ENCODE results near the gene ASB15. TPM values are rescaled to one million over a fixed set of nuclear protein-coding genes. Genes with fewer than 3 reads are reported as not detected.

Gene ASB15
- total and polyA plus RNA-seq, 2 of the 13 experiments (the other 11 are each of a cell fraction or from before 2014, with no cell fraction given): not detected

- TF ChIP-seq EZH2 (conservative IDR thresholded peaks at IDR 0.05; ENCODE audit: low read depth, low read length) (no peak), FOSL1 (CRISPR knock-in tag; IDR thresholded peaks at IDR 0.05; ENCODE audit: borderline replicate concordance) (no peak), TMF1 (CRISPR knock-in tag; IDR thresholded peaks at IDR 0.05; ENCODE audit: low read depth) (no peak), NCOA1 (CRISPR knock-in tag; IDR thresholded peaks at IDR 0.05) (no peak), MTA1 (CRISPR knock-in tag; IDR thresholded peaks at IDR 0.05; ENCODE audit: borderline replicate concordance) (no peak), ZNF564 (CRISPR knock-in tag; IDR thresholded peaks at IDR 0.05) (no peak), GPBP1L1 (CRISPR knock-in tag; IDR thresholded peaks at IDR 0.05) (no peak), BCL6 (CRISPR knock-in tag; IDR thresholded peaks at IDR 0.05) (no peak), ZBTB42 (CRISPR knock-in tag; IDR thresholded peaks at IDR 0.05) (no peak)
Observed at GRCh38 chr7:123558289-123558874, 43.2 kb upstream of the ASB15 start (continued).

GRCh38 chr7:123562121-123562520, 39.5 kb upstream of the ASB15 start:
- CTCF ChIA-PET (ENCODE audit: low intra/inter-chr PET ratio, low total read pairs): no interaction called here
- no TSS peak for BruUV-seq (replicated peaks)
- no peak overlapping the region for H3K27ac ChIP-seq (ENCODE audit: extremely low read length, insufficient read depth, low read length)
- no peaks in the 10 kb centered on the region for H3K9me3 ChIP-seq (ENCODE audit: low read length)
- H4K20me1 ChIP-seq (ENCODE audit: insufficient read depth, low read length): no peaks in the 10 kb centered on the region
- FAIRE-seq: no peak
- peaks cover 5% of the 10 kb centered on the region for H3K79me2 ChIP-seq (ENCODE audit: insufficient read depth, low read length)
- no peak for ATAC-seq
- POLR2A ChIA-PET: no interaction called here
- H3K4me2 ChIP-seq (ENCODE audit: low read depth, low read length): no peak overlapping the region
- H3K4me3 ChIP-seq (replicated peaks in 1 of 3; ENCODE audit: insufficient read depth in 1 of 3, low read depth in 2 of 3, low read length in 3 of 3): no peak overlapping the region
- no peak overlapping the region for H3K9ac ChIP-seq (ENCODE audit: insufficient read depth, low read depth, low read length)
- no peak overlapping the region for H2AFZ ChIP-seq (ENCODE audit: low read length)
- H3K36me3 ChIP-seq (replicated peaks in 1 of 2; ENCODE audit: control insufficient read depth in 1 of 2, insufficient read depth in 2 of 2, low read length in 2 of 2): no peaks in the 10 kb centered on the region
- peaks cover 6% of the 10 kb centered on the region; the same call in 1 of the 2 replicates for H3K4me1 ChIP-seq (ENCODE audit: insufficient read depth, low read length)
- DNase-seq (ENCODE audit: low spot score): no peak
- H3K27me3 ChIP-seq (ENCODE audit: control insufficient read depth in 1 of 2, insufficient read depth in 2 of 2, low read length in 2 of 2): peaks cover 0 to 4% of the 10 kb centered on the region in 2 experiments; a peak in 1 of 5 replicates
- in situ Hi-C loops (cut with HindIII; ENCODE audit: extremely low pct_ligation_motif_present, low pct_unique_long_range_greater_than_20kb) (no loop called here), intact Hi-C loops (cut with micrococcal nuclease; ENCODE audit: unreplicated experiment) (no loop called here)
- TF ChIP-seq MYC (CRISPR knock-in tag; IDR thresholded peaks at IDR 0.05; ENCODE audit: borderline replicate concordance) (no peak), FOXA3 (CRISPR knock-in tag; IDR thresholded peaks at IDR 0.05) (no peak), REXO4 (CRISPR knock-in tag; IDR thresholded peaks at IDR 0.05; ENCODE audit: borderline replicate concordance) (no peak), NFKB2 (CRISPR knock-in tag; IDR thresholded peaks at IDR 0.05; ENCODE audit: borderline replicate concordance) (no peak), CEBPZ (IDR thresholded peaks at IDR 0.05; ENCODE audit: low read length) (no peak), LBX2 (CRISPR knock-in tag; IDR thresholded peaks at IDR 0.05; ENCODE audit: borderline replicate concordance) (no peak), SNAPC5 (CRISPR knock-in tag; IDR thresholded peaks at IDR 0.05; ENCODE audit: borderline replicate concordance) (no peak), GMEB2 (CRISPR knock-in tag; IDR thresholded peaks at IDR 0.05; ENCODE audit: low read depth) (no peak)
